Astrocyte (in vitro differentiated cells and primary cell): ENCODE results near the gene MICALL2.

ENCODE experiments used
- CTCF ChIP-seq: IDR thresholded peaks from 2 replicates; pipeline ENCODE4 v1.5.1; 2011; ENCODE audit warnings: low read depth, mild to moderate bottlenecking, inconsistent platforms, low read length, moderate library complexity; ENCODE audit not compliant: insufficient read depth
- EZH2 ChIP-seq: IDR thresholded peaks from 2 replicates; pipeline ENCODE4 v1.6.1; 2012; ENCODE audit warnings: mild to moderate bottlenecking, low read length, inconsistent platforms; ENCODE audit not compliant: insufficient read depth

GRCh38 chr7:1444214-1444924 lies 14.9 kb downstream of the MICALL2 start:
- no peak for TF ChIP-seq CTCF
- no peak for TF ChIP-seq EZH2
